Immature natural killer cell (primary cell): ENCODE data around the gene EPHX1. TPM values are rescaled to one million over a fixed set of nuclear protein-coding genes. Genes with fewer than 3 reads are reported as not detected.
"Not testable (repeated sequence)": the region's sequence is repeated elsewhere in the genome, so short reads cannot be mapped to it uniquely, and the experiment has no call there.

Experiments
- DNase-seq, 3 donors: peaks; one replicate each; pipeline ENCODE4 v3.0.0; 2022; ENCODE audit warnings: mixed read lengths in 1 of 3
- H3K27ac Mint-ChIP-seq, 6 donors: one replicate each; pipeline ENCODE4 v1.8.0; 2020; ENCODE audit warnings: mixed read lengths in 6 of 6, mild to moderate bottlenecking in 5 of 6, inconsistent platforms in 4 of 6, moderate library complexity in 3 of 6
- H3K27me3 Mint-ChIP-seq, 3 donors: one replicate each; pipeline ENCODE4 v1.8.0; 2020 to 2021; ENCODE audit warnings: low read depth in 3 of 3, mild to moderate bottlenecking in 3 of 3, mixed read lengths in 3 of 3, moderate library complexity in 3 of 3, inconsistent platforms in 1 of 3
- H3K36me3 Mint-ChIP-seq, 3 donors: one replicate each; pipeline ENCODE4 v1.8.0; 2020; ENCODE audit warnings: mixed read lengths in 3 of 3, inconsistent platforms in 2 of 3, mild to moderate bottlenecking in 2 of 3
- H3K4me1 Mint-ChIP-seq, 2 donors: one replicate each; pipeline ENCODE4 v1.8.0; 2020; ENCODE audit warnings: inconsistent platforms in 2 of 2, mild to moderate bottlenecking in 2 of 2, mixed read lengths in 2 of 2, moderate library complexity in 1 of 2
- H3K4me3 Mint-ChIP-seq, 5 donors: one replicate each; pipeline ENCODE4 v1.8.0; 2020; ENCODE audit warnings: mild to moderate bottlenecking in 5 of 5, mixed read lengths in 5 of 5, inconsistent platforms in 3 of 5, moderate library complexity in 3 of 5
- H3K9me3 Mint-ChIP-seq, 6 donors: one replicate each; pipeline ENCODE4 v1.8.0; 2020; ENCODE audit warnings: mild to moderate bottlenecking in 6 of 6, mixed read lengths in 6 of 6, inconsistent platforms in 4 of 6, moderate library complexity in 3 of 6
- polyA plus RNA-seq, 3 donors: library from polyadenylated mRNA; unstranded; fragments of 300-500 nt; fragmentation: Illumina TruSeq; gene quantifications; one replicate each; pipeline ENCODE4 v1.2.3, GENCODE V29; 2021

EPHX1 gene
- polyA plus RNA-seq, 3 donors from 2014 or later = 0.86 to 2.4 (median 1.5) TPM

GRCh38 chr1:225830841-225831240 lies 20.9 kb downstream of the EPHX1 start:
- no peak overlapping the region for H3K4me3 Mint-ChIP-seq
- H3K27ac Mint-ChIP-seq = no peak overlapping the region
- peaks cover 0 to 4% (median 0%) of the 10 kb centered on the region in 3 donors for H3K36me3 Mint-ChIP-seq
- peaks cover 0 to 3% (median 0%) of the 10 kb centered on the region in 3 donors for H3K27me3 Mint-ChIP-seq
- no peaks in the 10 kb centered on the region for H3K4me1 Mint-ChIP-seq
- DNase-seq = no peak
- no peaks in the 10 kb centered on the region for H3K9me3 Mint-ChIP-seq

- H3K4me3 Mint-ChIP-seq = no peak overlapping the region
- no peaks in the 10 kb centered on the region for H3K4me1 Mint-ChIP-seq
- DNase-seq = no peak
- H3K36me3 Mint-ChIP-seq = peaks cover 0 to 4% (median 0%) of the 10 kb centered on the region in 3 donors
- H3K27ac Mint-ChIP-seq = no peak overlapping the region
- H3K27me3 Mint-ChIP-seq = peaks cover 0 to 3% (median 0%) of the 10 kb centered on the region in 3 donors
- no peaks in the 10 kb centered on the region for H3K9me3 Mint-ChIP-seq
Observed at GRCh38 chr1:225834417-225835329, 24.7 kb downstream of the EPHX1 start.

- Mint-ChIP-seq H3K27ac (no peak overlapping the region), H3K36me3 (peaks cover 0 to 4% (median 0%) of the 10 kb centered on the region in 3 donors), H3K9me3 (no peaks in the 10 kb centered on the region), H3K4me1 (peaks cover 5% of the 10 kb centered on the region in 2 donors), H3K27me3 (peaks cover 0 to 3% (median 2%) of the 10 kb centered on the region in 3 donors), H3K4me3 (no peak overlapping the region)
- no peak for DNase-seq
Observed at GRCh38 chr1:225835856-225836255, 25.9 kb downstream of the EPHX1 start.

- not testable (repeated sequence) for H3K4me3 Mint-ChIP-seq, H3K27me3 Mint-ChIP-seq, DNase-seq, H3K36me3 Mint-ChIP-seq, H3K9me3 Mint-ChIP-seq, H3K4me1 Mint-ChIP-seq, H3K27ac Mint-ChIP-seq
Observed at GRCh38 chr1:225836296-225836695, 26.4 kb downstream of the EPHX1 start.

- Mint-ChIP-seq H3K9me3 (no peaks in the 10 kb centered on the region), H3K4me1 (peaks cover 15 to 20% of the 10 kb centered on the region in 2 donors), H3K27ac (no peak overlapping the region), H3K27me3 (peaks cover 0 to 2% (median 0%) of the 10 kb centered on the region in 3 donors), H3K36me3 (peaks cover 0 to 4% (median 0%) of the 10 kb centered on the region in 3 donors), H3K4me3 (no peak overlapping the region)
- DNase-seq = no peak
Observed at GRCh38 chr1:225838793-225839192, 28.9 kb downstream of the EPHX1 start.

GRCh38 chr1:225840223-225840610 lies 30.3 kb downstream of the EPHX1 start:
- Mint-ChIP-seq H3K9me3 (no peaks in the 10 kb centered on the region), H3K4me3 (no peak overlapping the region), H3K36me3 (no peaks in the 10 kb centered on the region), H3K27me3 (peaks cover 0 to 2% (median 0%) of the 10 kb centered on the region in 3 donors), H3K4me1 (peaks cover 15 to 22% of the 10 kb centered on the region in 2 donors), H3K27ac (no peak overlapping the region)
- DNase-seq = no peak

- H3K4me1 Mint-ChIP-seq = peaks cover 15 to 22% of the 10 kb centered on the region in 2 donors
Observed at GRCh38 chr1:225840713-225841112, 30.8 kb downstream of the EPHX1 start.

GRCh38 chr1:225842074-225842473 lies 32.1 kb downstream of the EPHX1 start:
- peaks cover 16 to 28% of the 10 kb centered on the region in 2 donors for H3K4me1 Mint-ChIP-seq
- DNase-seq = no peak
- no peak overlapping the region for H3K4me3 Mint-ChIP-seq
- H3K36me3 Mint-ChIP-seq = peaks cover 0 to 1% (median 0%) of the 10 kb centered on the region in 3 donors
- peaks cover 0 to 2% (median 0%) of the 10 kb centered on the region in 3 donors for H3K27me3 Mint-ChIP-seq
- no peaks in the 10 kb centered on the region for H3K9me3 Mint-ChIP-seq
- H3K27ac Mint-ChIP-seq = peak overlapping the region in 1 of 6 donors; percentile 30

More at GRCh38 chr1:225840713-225841112, 30.8 kb downstream of the EPHX1 start:
- Mint-ChIP-seq H3K4me3 (no peak overlapping the region), H3K27ac (peak overlapping the region in 3 of 6 donors; percentile 28 to 78 (median 42)), H3K9me3 (no peaks in the 10 kb centered on the region), H3K27me3 (peaks cover 0 to 2% (median 0%) of the 10 kb centered on the region in 3 donors), H3K36me3 (no peaks in the 10 kb centered on the region)
- DNase-seq = no peak

GRCh38 chr1:225842788-225843425 lies 33.0 kb downstream of the EPHX1 start:
- peaks cover 0 to 2% (median under 1%) of the 10 kb centered on the region in 3 donors for H3K27me3 Mint-ChIP-seq
- H3K9me3 Mint-ChIP-seq = no peaks in the 10 kb centered on the region
- no peak for DNase-seq
- H3K36me3 Mint-ChIP-seq = peaks cover 0 to 3% (median 0%) of the 10 kb centered on the region in 3 donors
- peaks cover 25 to 36% of the 10 kb centered on the region in 2 donors for H3K4me1 Mint-ChIP-seq
- peak overlapping the region in 1 of 5 donors; percentile 63 for H3K4me3 Mint-ChIP-seq
- H3K27ac Mint-ChIP-seq = peak overlapping the region in 4 of 6 donors; percentile 19 to 74 (median 48)

GRCh38 chr1:225843426-225843795 lies 33.5 kb downstream of the EPHX1 start:
- peaks cover 0 to 8% (median 4%) of the 10 kb centered on the region in 3 donors for H3K36me3 Mint-ChIP-seq
- H3K4me3 Mint-ChIP-seq = no peak overlapping the region
- DNase-seq = no peak
- peaks cover 30 to 41% of the 10 kb centered on the region in 2 donors for H3K4me1 Mint-ChIP-seq
- H3K9me3 Mint-ChIP-seq = no peaks in the 10 kb centered on the region
- H3K27me3 Mint-ChIP-seq = peaks cover 0 to 3% (median 2%) of the 10 kb centered on the region in 3 donors
- peak overlapping the region in 4 of 6 donors; percentile 13 to 66 (median 56) for H3K27ac Mint-ChIP-seq

GRCh38 chr1:225844236-225845061 lies 34.5 kb downstream of the EPHX1 start:
- no peak overlapping the region for H3K4me3 Mint-ChIP-seq
- H3K4me1 Mint-ChIP-seq = peaks cover 40 to 50% of the 10 kb centered on the region in 2 donors
- H3K27me3 Mint-ChIP-seq = peaks cover 0 to 6% (median 2%) of the 10 kb centered on the region in 3 donors
- H3K9me3 Mint-ChIP-seq = no peaks in the 10 kb centered on the region
- H3K27ac Mint-ChIP-seq = peak overlapping the region in 3 of 6 donors; percentile 3 to 79 (median 60)
- H3K36me3 Mint-ChIP-seq = peaks cover 0 to 9% (median 4%) of the 10 kb centered on the region in 3 donors
- no peak for DNase-seq

- Mint-ChIP-seq H3K36me3 (peaks cover 2 to 10% (median 4%) of the 10 kb centered on the region in 3 donors), H3K9me3 (no peaks in the 10 kb centered on the region), H3K27me3 (peaks cover 2 to 5% (median 2%) of the 10 kb centered on the region in 3 donors), H3K4me1 (peaks cover 47 to 57% of the 10 kb centered on the region in 2 donors), H3K27ac (no peak overlapping the region), H3K4me3 (no peak overlapping the region)
- no peak for DNase-seq
Observed at GRCh38 chr1:225845097-225845496, 35.2 kb downstream of the EPHX1 start.

GRCh38 chr1:225845571-225846259 lies 35.8 kb downstream of the EPHX1 start:
- no peak for DNase-seq
- Mint-ChIP-seq H3K4me3 (no peak overlapping the region), H3K36me3 (peaks cover 4 to 12% (median 4%) of the 10 kb centered on the region in 3 donors), H3K4me1 (peaks cover 49 to 60% of the 10 kb centered on the region in 2 donors), H3K27me3 (peaks cover 2 to 5% (median 3%) of the 10 kb centered on the region in 3 donors), H3K27ac (no peak overlapping the region), H3K9me3 (no peaks in the 10 kb centered on the region)
